ENCODE measurements around the gene EPB41L2.

- no peak for TF ChIP-seq CTCF (IDR thresholded peaks at IDR 0.05)
- no peak for TF ChIP-seq POLR2A (IDR thresholded peaks at IDR 0.05; ENCODE audit: low read depth)
Observed at GRCh38 chr6:131052181-131052580, 10.9 kb downstream of the EPB41L2 start.

All from esophagus muscularis mucosa (tissue), 3 donors.